Activated naive CD4-positive, alpha-beta T cell treated with anti-CD3 and anti-CD28 coated beads, Interleukin-2, amount 50 U/mL, for 24 hours (primary cell): ENCODE measurements around the gene DENND1A.

ENCODE experiments used
- H3K27ac Mint-ChIP-seq: one replicate; pipeline ENCODE4 v1.8.0; 2021; ENCODE audit warnings: mild to moderate bottlenecking, mixed read lengths
- H3K27me3 Mint-ChIP-seq: one replicate; pipeline ENCODE4 v1.8.0; 2021; ENCODE audit warnings: mixed read lengths
- H3K36me3 Mint-ChIP-seq: one replicate; pipeline ENCODE4 v1.8.0; 2021; ENCODE audit warnings: mixed read lengths
- H3K4me1 Mint-ChIP-seq: one replicate; pipeline ENCODE4 v1.8.0; 2021; ENCODE audit warnings: mixed read lengths
- H3K4me3 Mint-ChIP-seq: one replicate; pipeline ENCODE4 v1.8.0; 2021; ENCODE audit warnings: mild to moderate bottlenecking, mixed read lengths
- H3K9me3 Mint-ChIP-seq: one replicate; pipeline ENCODE4 v1.8.0; 2021; ENCODE audit warnings: mixed read lengths

Gene DENND1A

GRCh38 chr9:123376218-123377071 lies 553.5 kb downstream of the DENND1A start:
- Mint-ChIP-seq H3K27me3 (peaks cover 22% of the 10 kb centered on the region), H3K4me3 (no peak overlapping the region), H3K9me3 (no peaks in the 10 kb centered on the region), H3K4me1 (peaks cover 13% of the 10 kb centered on the region), H3K36me3 (no peaks in the 10 kb centered on the region), H3K27ac (no peak overlapping the region)

- H3K9me3 Mint-ChIP-seq: no peaks in the 10 kb centered on the region
- no peak overlapping the region for H3K4me3 Mint-ChIP-seq
- H3K36me3 Mint-ChIP-seq: no peaks in the 10 kb centered on the region
- no peak overlapping the region for H3K27ac Mint-ChIP-seq
- peaks cover 13% of the 10 kb centered on the region for H3K4me1 Mint-ChIP-seq
- peaks cover 22% of the 10 kb centered on the region for H3K27me3 Mint-ChIP-seq
Measured at GRCh38 chr9:123375469-123376132, 554.3 kb downstream of the DENND1A start.

- peaks cover 13% of the 10 kb centered on the region for H3K4me1 Mint-ChIP-seq
- H3K27ac Mint-ChIP-seq: no peak overlapping the region
- H3K4me3 Mint-ChIP-seq: no peak overlapping the region
- no peaks in the 10 kb centered on the region for H3K9me3 Mint-ChIP-seq
- no peaks in the 10 kb centered on the region for H3K36me3 Mint-ChIP-seq
- peaks cover 28% of the 10 kb centered on the region for H3K27me3 Mint-ChIP-seq
Measured at GRCh38 chr9:123373946-123374345, 556.0 kb downstream of the DENND1A start.

GRCh38 chr9:123373447-123373923 lies 556.4 kb downstream of the DENND1A start:
- H3K4me1 Mint-ChIP-seq: peaks cover 13% of the 10 kb centered on the region
- H3K4me3 Mint-ChIP-seq: no peak overlapping the region
- no peaks in the 10 kb centered on the region for H3K36me3 Mint-ChIP-seq
- H3K27me3 Mint-ChIP-seq: peaks cover 28% of the 10 kb centered on the region
- no peak overlapping the region for H3K27ac Mint-ChIP-seq
- H3K9me3 Mint-ChIP-seq: no peaks in the 10 kb centered on the region

- H3K4me1 Mint-ChIP-seq: peaks cover 13% of the 10 kb centered on the region
- H3K36me3 Mint-ChIP-seq: no peaks in the 10 kb centered on the region
- H3K27me3 Mint-ChIP-seq: peaks cover 28% of the 10 kb centered on the region
- no peaks in the 10 kb centered on the region for H3K9me3 Mint-ChIP-seq
- no peak overlapping the region for H3K4me3 Mint-ChIP-seq
- no peak overlapping the region for H3K27ac Mint-ChIP-seq
Measured at GRCh38 chr9:123372766-123373446, 557.0 kb downstream of the DENND1A start.

GRCh38 chr9:123371805-123372590 lies 557.9 kb downstream of the DENND1A start:
- Mint-ChIP-seq H3K27me3 (peaks cover 28% of the 10 kb centered on the region), H3K9me3 (no peaks in the 10 kb centered on the region), H3K27ac (no peak overlapping the region), H3K36me3 (no peaks in the 10 kb centered on the region), H3K4me3 (no peak overlapping the region), H3K4me1 (peaks cover 13% of the 10 kb centered on the region)

- peaks cover 26% of the 10 kb centered on the region for H3K27me3 Mint-ChIP-seq
- H3K27ac Mint-ChIP-seq: no peak overlapping the region
- H3K36me3 Mint-ChIP-seq: no peaks in the 10 kb centered on the region
Measured at GRCh38 chr9:123371228-123371584, 558.7 kb downstream of the DENND1A start.

GRCh38 chr9:123370526-123371227 lies 559.2 kb downstream of the DENND1A start:
- H3K36me3 Mint-ChIP-seq: no peaks in the 10 kb centered on the region
- no peak overlapping the region for H3K4me3 Mint-ChIP-seq
- no peak overlapping the region for H3K27ac Mint-ChIP-seq
- peaks cover 26% of the 10 kb centered on the region for H3K27me3 Mint-ChIP-seq
- H3K9me3 Mint-ChIP-seq: no peaks in the 10 kb centered on the region
- H3K4me1 Mint-ChIP-seq: peaks cover 13% of the 10 kb centered on the region

More at GRCh38 chr9:123371228-123371584, 558.7 kb downstream of the DENND1A start:
- Mint-ChIP-seq H3K4me3 (no peak overlapping the region), H3K4me1 (peaks cover 13% of the 10 kb centered on the region), H3K9me3 (no peaks in the 10 kb centered on the region)

- H3K27me3 Mint-ChIP-seq: peaks cover 25% of the 10 kb centered on the region
- H3K4me3 Mint-ChIP-seq: no peak overlapping the region
- H3K36me3 Mint-ChIP-seq: no peaks in the 10 kb centered on the region
- H3K4me1 Mint-ChIP-seq: peaks cover 9% of the 10 kb centered on the region
- H3K9me3 Mint-ChIP-seq: no peaks in the 10 kb centered on the region
- H3K27ac Mint-ChIP-seq: no peak overlapping the region
Measured at GRCh38 chr9:123370108-123370507, 559.8 kb downstream of the DENND1A start.

GRCh38 chr9:123369296-123369695 lies 560.6 kb downstream of the DENND1A start:
- Mint-ChIP-seq H3K27ac (no peak overlapping the region), H3K27me3 (peaks cover 20% of the 10 kb centered on the region), H3K36me3 (no peaks in the 10 kb centered on the region), H3K4me1 (peaks cover 6% of the 10 kb centered on the region), H3K4me3 (no peak overlapping the region), H3K9me3 (no peaks in the 10 kb centered on the region)

GRCh38 chr9:123368536-123369153 lies 561.3 kb downstream of the DENND1A start:
- Mint-ChIP-seq H3K36me3 (no peaks in the 10 kb centered on the region), H3K4me3 (no peak overlapping the region), H3K9me3 (no peaks in the 10 kb centered on the region), H3K27me3 (peaks cover 18% of the 10 kb centered on the region), H3K4me1 (peaks cover 6% of the 10 kb centered on the region), H3K27ac (no peak overlapping the region)

GRCh38 chr9:123368023-123368422 lies 561.9 kb downstream of the DENND1A start:
- no peaks in the 10 kb centered on the region for H3K36me3 Mint-ChIP-seq
- peaks cover 18% of the 10 kb centered on the region for H3K27me3 Mint-ChIP-seq
- no peak overlapping the region for H3K4me3 Mint-ChIP-seq
- H3K9me3 Mint-ChIP-seq: no peaks in the 10 kb centered on the region
- H3K27ac Mint-ChIP-seq: no peak overlapping the region
- peaks cover 6% of the 10 kb centered on the region for H3K4me1 Mint-ChIP-seq

- H3K4me3 Mint-ChIP-seq: no peak overlapping the region
- no peaks in the 10 kb centered on the region for H3K9me3 Mint-ChIP-seq
- peaks cover 4% of the 10 kb centered on the region for H3K4me1 Mint-ChIP-seq
- peaks cover 6% of the 10 kb centered on the region for H3K27me3 Mint-ChIP-seq
- no peaks in the 10 kb centered on the region for H3K36me3 Mint-ChIP-seq
- H3K27ac Mint-ChIP-seq: no peak overlapping the region
Measured at GRCh38 chr9:123365881-123366528, 563.9 kb downstream of the DENND1A start.

- Mint-ChIP-seq H3K36me3 (no peaks in the 10 kb centered on the region), H3K4me3 (no peak overlapping the region), H3K27me3 (peaks cover 6% of the 10 kb centered on the region), H3K4me1 (peaks cover 9% of the 10 kb centered on the region), H3K27ac (no peak overlapping the region), H3K9me3 (no peaks in the 10 kb centered on the region)
Measured at GRCh38 chr9:123365287-123365880, 564.5 kb downstream of the DENND1A start.
